GM12878 (cell line): ENCODE results near the gene CNRIP1. TPM values are rescaled to one million over a fixed set of nuclear protein-coding genes. Genes with fewer than 3 reads are reported as not detected.

Source experiments
- ATAC-seq: fragments of 200-7000 bp; cut with Tn5 transposase; 3 replicates; pipeline ENCODE4 v1.9.1; 2020; ENCODE audit warnings: mild to moderate bottlenecking, moderate library complexity
- BruUV-seq: library from RNA; stranded (reverse); fragments of 400-500 nt; replicated peaks from 2 replicates; lab custom pipeline; 2021; lab: Mats Ljungman, UMichigan
- CTCF ChIA-PET: fragments of 300-600 bp; sonication (Branson Sonifier 250); formaldehyde crosslinking; extraction: SDS; loops from one replicate; lab custom pipeline; 2021; ENCODE audit warnings: inconsistent platforms; lab: Yijun Ruan, JAX
- POLR2A ChIA-PET: fragments of 350-600 bp; formaldehyde crosslinking; extraction: SDS; loops from one replicate; lab custom pipeline; 2021; ENCODE audit warnings: inconsistent platforms; lab: Charles Lee
- RAD21 ChIA-PET: fragments of 300-600 bp; sonication (Branson Sonifier 250); formaldehyde crosslinking; loops from one replicate; lab custom pipeline; 2023; ENCODE audit warnings: antibody characterized with exemption; ENCODE audit not compliant: unreplicated experiment; lab: Charles Lee
- SMC1A ChIA-PET: fragments of 300-600 bp; sonication (Branson Sonifier 250); formaldehyde crosslinking; loops from one replicate; lab custom pipeline; 2023; ENCODE audit not compliant: unreplicated experiment, uncharacterized antibody; lab: Charles Lee
- DNase-seq: peaks from one replicate; pipeline ENCODE4 v3.0.0-alpha.2; 2011; ENCODE audit warnings: low read depth, low spot score
- FAIRE-seq: peaks from 3 replicates; lab custom pipeline; 2011; peaks lifted over from hg19 to GRCh38; lab: Jason Lieb, UNC
- H2AFZ ChIP-seq: 2 replicates; pipeline ENCODE4 v1.6.0; 2011; ENCODE audit warnings: low read depth, low read length, control low read depth; ENCODE audit not compliant: control insufficient read depth
- H3K27ac ChIP-seq: 2 replicates; pipeline ENCODE4 v1.5.1; 2011; ENCODE audit warnings: control low read depth; ENCODE audit not compliant: control insufficient read depth, insufficient read depth
- H3K27me3 ChIP-seq, 2 experiments: replicated peaks in 1 of 2; 2 replicates each; pipeline versions ENCODE4 v1.6.0 to v1.6.1; 2011; ENCODE audit warnings: low read length in 1 of 2; ENCODE audit not compliant: control insufficient read depth in 2 of 2, insufficient read depth in 2 of 2
- H3K36me3 ChIP-seq, 2 experiments: 2 replicates each; pipeline ENCODE4 v1.5.1; 2011; ENCODE audit warnings: low read length in 1 of 2; ENCODE audit not compliant: control insufficient read depth in 2 of 2, insufficient read depth in 2 of 2
- H3K4me1 ChIP-seq: 2 replicates; pipeline ENCODE4 v1.6.1; 2011; ENCODE audit warnings: mild to moderate bottlenecking, low read length, moderate library complexity, mixed read lengths; ENCODE audit not compliant: control insufficient read depth, insufficient read depth
- H3K4me2 ChIP-seq: 2 replicates; pipeline ENCODE4 v1.6.0; 2011; ENCODE audit warnings: control low read depth; ENCODE audit not compliant: control insufficient read depth, insufficient read depth
- H3K4me3 ChIP-seq: fragments of 200-600 bp; sonication (generic); 2 replicates; pipeline ENCODE4 v1.5.1; 2016
- H3K79me2 ChIP-seq: 2 replicates; pipeline ENCODE4 v1.6.0; 2011; ENCODE audit warnings: low read length; ENCODE audit not compliant: control insufficient read depth, insufficient read depth
- H3K9ac ChIP-seq: 2 replicates; pipeline ENCODE4 v1.8.0; 2011; ENCODE audit warnings: low read length, control low read depth, mixed read lengths; ENCODE audit not compliant: control insufficient read depth, insufficient read depth
- H3K9me3 ChIP-seq: replicated peaks from 3 replicates; pipeline ENCODE4 v1.5.1; 2011; ENCODE audit warnings: mild to moderate bottlenecking, low read length; ENCODE audit not compliant: control insufficient read depth, insufficient read depth
- H4K20me1 ChIP-seq: 2 replicates; pipeline ENCODE4 v1.6.0; 2011; ENCODE audit not compliant: control insufficient read depth, insufficient read depth
- BRCA1 ChIP-seq: IDR thresholded peaks from 2 replicates; pipeline ENCODE4 v1.6.1; 2011; ENCODE audit warnings: low read depth, low read length, improper control_type of control experiment
- FOXK2 ChIP-seq: fragments of 450-650 bp; IDR thresholded peaks from 2 replicates; pipeline ENCODE4 v1.6.1; 2017; ENCODE audit warnings: mild to moderate bottlenecking, moderate library complexity
- IKZF1 ChIP-seq: fragments of 450-650 bp; conservative IDR thresholded peaks from 2 replicates; pipeline ENCODE4 v1.6.1; 2017; ENCODE audit warnings: antibody characterized with exemption, mild to moderate bottlenecking
- JUNB ChIP-seq: IDR thresholded peaks from 2 replicates; pipeline ENCODE4 v1.6.1; 2016; ENCODE audit warnings: antibody characterized with exemption, mild to moderate bottlenecking
- KAT2A ChIP-seq: conservative IDR thresholded peaks from 2 replicates; pipeline ENCODE4 v1.6.1; 2011; ENCODE audit warnings: low read depth, low read length; ENCODE audit not compliant: control insufficient read depth
- KLF5 ChIP-seq: fragments of 450-650 bp; IDR thresholded peaks from 2 replicates; pipeline ENCODE4 v1.6.1; 2014; ENCODE audit warnings: mild to moderate bottlenecking; ENCODE audit not compliant: partially characterized antibody
- MYC ChIP-seq: IDR thresholded peaks from 2 replicates; pipeline ENCODE4 v1.6.1; 2011; ENCODE audit warnings: mild to moderate bottlenecking, low read length, moderate library complexity, inconsistent platforms; ENCODE audit not compliant: insufficient read depth, insufficient replicate concordance, insufficient read length, severe bottlenecking
- NR2C2 ChIP-seq: IDR thresholded peaks from 2 replicates; pipeline ENCODE4 v1.6.1; 2011; ENCODE audit warnings: borderline replicate concordance, low read depth; ENCODE audit not compliant: control insufficient read depth, insufficient read length
- RB1 ChIP-seq: fragments of 450-650 bp; formaldehyde crosslinking; IDR thresholded peaks from 2 replicates; pipeline ENCODE4 v1.6.1; 2017; ENCODE audit warnings: mild to moderate bottlenecking, borderline replicate concordance
- TCF3 ChIP-seq: IDR thresholded peaks from 2 replicates; pipeline ENCODE4 v1.6.1; 2012; ENCODE audit warnings: low read depth, mild to moderate bottlenecking, low read length, borderline replicate concordance; ENCODE audit not compliant: insufficient read depth
- ZSCAN29 ChIP-seq: fragments of 450-650 bp; IDR thresholded peaks from 2 replicates; pipeline ENCODE4 v1.6.1; 2017; ENCODE audit warnings: mild to moderate bottlenecking, moderate library complexity
- ZZZ3 ChIP-seq: IDR thresholded peaks from 2 replicates; pipeline ENCODE4 v1.6.1; 2011; ENCODE audit warnings: low read depth; ENCODE audit not compliant: control insufficient read depth, insufficient read length
- in situ Hi-C: fragments of 300-500 bp; cut with MboI; formaldehyde crosslinking; loops from 9 replicates; pipeline ENCODE4 v1.14.3; 2018; ENCODE audit warnings: mixed read lengths
- intact Hi-C: fragments of 100-400 bp; cut with micrococcal nuclease; formaldehyde crosslinking; loops from one replicate; pipeline ENCODE4 v1.14.2; 2022; ENCODE audit not compliant: unreplicated experiment
- polyA plus RNA-seq, 11 experiments: library from polyadenylated mRNA; depleted of rRNA in 4 of 11; unstranded in 6 of 11; stranded (reverse) in 5 of 11; fragments of >200 nt; fragmentation: Nextera tagmentation in 4 of 11; fragmentation: Illumina TruSeq in 1 of 11; extraction: Ambion mirVana in 4 of 11; extraction: Trizol in 1 of 11; gene quantifications; 1 replicate in 1 of 11; 2 replicates in 10 of 11; pipeline versions ENCODE4 v1.2.1 to v1.2.3, GENCODE V29; 2011 to 2016; ENCODE audit warnings: inconsistent platforms in 2 of 11, missing spikeins in 2 of 11, low read depth in 1 of 11
- total RNA-seq, 4 experiments: library from RNA; depleted of rRNA in 3 of 4; stranded (reverse); fragments of >200 nt in 3 of 4; fragmentation: Illumina TruSeq in 1 of 4; extraction: Trizol in 1 of 4; gene quantifications; 2 replicates each; pipeline versions ENCODE4 v1.2.1 to v1.2.3, GENCODE V29; 2013 to 2021
- TF ChIP-seq, protein P1 (sequence below): IDR thresholded peaks from 2 replicates; pipeline ENCODE4 v1.6.1; 2012; ENCODE audit warnings: low read depth, low read length, improper control_type of control experiment
- TF ChIP-seq, protein P2 (sequence below): fragments of 450-650 bp; IDR thresholded peaks from 2 replicates; pipeline ENCODE4 v1.6.1; 2017; ENCODE audit warnings: low read depth, mild to moderate bottlenecking, moderate library complexity
- TF ChIP-seq, protein P3 (sequence below): fragments of 450-650 bp; formaldehyde crosslinking; IDR thresholded peaks from 2 replicates; pipeline ENCODE4 v1.4.0; 2020; ENCODE audit warnings: mild to moderate bottlenecking, moderate library complexity
- TF ChIP-seq, protein P4 (sequence below): fragments of 450-650 bp; IDR thresholded peaks from 2 replicates; pipeline ENCODE4 v1.6.1; 2017; ENCODE audit warnings: mild to moderate bottlenecking, low read depth, inconsistent platforms; ENCODE audit not compliant: poor library complexity, severe bottlenecking

Gene CNRIP1
- total and polyA plus RNA-seq, 10 of the 15 experiments (the other 5 are each of a cell fraction or from before 2014, with no cell fraction given): not detected

DNA sequence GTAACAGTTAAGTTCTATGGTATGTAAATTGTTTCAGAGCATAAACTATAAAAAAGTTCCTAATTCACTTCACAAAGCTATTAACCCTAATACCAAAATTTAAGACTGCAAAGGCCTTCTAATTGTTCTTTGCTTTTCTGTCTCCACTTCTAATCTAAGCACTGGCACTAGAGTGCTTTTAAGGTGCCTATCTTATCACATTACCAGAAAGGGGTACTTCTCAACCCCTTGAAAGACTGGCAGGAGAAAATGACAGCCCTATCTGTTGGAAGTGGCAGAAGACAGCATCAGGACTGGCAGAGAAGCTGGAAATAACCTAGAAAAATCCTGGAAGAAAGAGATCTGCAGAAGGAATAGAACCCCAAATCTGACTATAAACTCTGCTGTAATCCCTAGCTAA, 10.3 kb downstream of the CNRIP1 start:
- H3K27me3 ChIP-seq: no peaks in the 10 kb centered on the region
- CTCF ChIA-PET: interaction anchor here (0.7 kb wide), 1 partner anchor 158 kb away, joined by 3 read pairs; the partner anchor contains the start of genes APLF and FBXO48
- in situ Hi-C loops: no loop called here
- SMC1A ChIA-PET: interaction anchor here (1.2 kb wide), 1 partner anchor 131 kb away, joined by 3 read pairs; no protein-coding TSS in a partner anchor
- BruUV-seq: no TSS peak
- intact Hi-C loops: no loop called here
- H3K4me2 ChIP-seq: no peak overlapping the region
- RAD21 ChIA-PET: no interaction called here
- no peaks in the 10 kb centered on the region for H3K79me2 ChIP-seq
- H3K9me3 ChIP-seq: no peaks in the 10 kb centered on the region
- no peaks in the 10 kb centered on the region for H3K4me1 ChIP-seq
- no peak overlapping the region for H2AFZ ChIP-seq
- no peak for ATAC-seq
- POLR2A ChIA-PET: no interaction called here
- no peak for DNase-seq
- TF ChIP-seq, protein P1, sequence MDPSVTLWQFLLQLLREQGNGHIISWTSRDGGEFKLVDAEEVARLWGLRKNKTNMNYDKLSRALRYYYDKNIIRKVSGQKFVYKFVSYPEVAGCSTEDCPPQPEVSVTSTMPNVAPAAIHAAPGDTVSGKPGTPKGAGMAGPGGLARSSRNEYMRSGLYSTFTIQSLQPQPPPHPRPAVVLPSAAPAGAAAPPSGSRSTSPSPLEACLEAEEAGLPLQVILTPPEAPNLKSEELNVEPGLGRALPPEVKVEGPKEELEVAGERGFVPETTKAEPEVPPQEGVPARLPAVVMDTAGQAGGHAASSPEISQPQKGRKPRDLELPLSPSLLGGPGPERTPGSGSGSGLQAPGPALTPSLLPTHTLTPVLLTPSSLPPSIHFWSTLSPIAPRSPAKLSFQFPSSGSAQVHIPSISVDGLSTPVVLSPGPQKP: no peak
- TF ChIP-seq RB1: no peak
- TF ChIP-seq, protein P2, sequence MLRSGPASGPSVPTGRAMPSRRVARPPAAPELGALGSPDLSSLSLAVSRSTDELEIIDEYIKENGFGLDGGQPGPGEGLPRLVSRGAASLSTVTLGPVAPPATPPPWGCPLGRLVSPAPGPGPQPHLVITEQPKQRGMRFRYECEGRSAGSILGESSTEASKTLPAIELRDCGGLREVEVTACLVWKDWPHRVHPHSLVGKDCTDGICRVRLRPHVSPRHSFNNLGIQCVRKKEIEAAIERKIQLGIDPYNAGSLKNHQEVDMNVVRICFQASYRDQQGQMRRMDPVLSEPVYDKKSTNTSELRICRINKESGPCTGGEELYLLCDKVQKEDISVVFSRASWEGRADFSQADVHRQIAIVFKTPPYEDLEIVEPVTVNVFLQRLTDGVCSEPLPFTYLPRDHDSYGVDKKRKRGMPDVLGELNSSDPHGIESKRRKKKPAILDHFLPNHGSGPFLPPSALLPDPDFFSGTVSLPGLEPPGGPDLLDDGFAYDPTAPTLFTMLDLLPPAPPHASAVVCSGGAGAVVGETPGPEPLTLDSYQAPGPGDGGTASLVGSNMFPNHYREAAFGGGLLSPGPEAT: no peak
- TF ChIP-seq NR2C2: no peak
- no peak for TF ChIP-seq ZZZ3
- no peak for TF ChIP-seq ZSCAN29
- no peak for TF ChIP-seq FOXK2
- no peak for TF ChIP-seq KAT2A
- TF ChIP-seq KLF5: no peak
- no peak for TF ChIP-seq TCF3
- no peak for TF ChIP-seq MYC
- TF ChIP-seq, protein P3, sequence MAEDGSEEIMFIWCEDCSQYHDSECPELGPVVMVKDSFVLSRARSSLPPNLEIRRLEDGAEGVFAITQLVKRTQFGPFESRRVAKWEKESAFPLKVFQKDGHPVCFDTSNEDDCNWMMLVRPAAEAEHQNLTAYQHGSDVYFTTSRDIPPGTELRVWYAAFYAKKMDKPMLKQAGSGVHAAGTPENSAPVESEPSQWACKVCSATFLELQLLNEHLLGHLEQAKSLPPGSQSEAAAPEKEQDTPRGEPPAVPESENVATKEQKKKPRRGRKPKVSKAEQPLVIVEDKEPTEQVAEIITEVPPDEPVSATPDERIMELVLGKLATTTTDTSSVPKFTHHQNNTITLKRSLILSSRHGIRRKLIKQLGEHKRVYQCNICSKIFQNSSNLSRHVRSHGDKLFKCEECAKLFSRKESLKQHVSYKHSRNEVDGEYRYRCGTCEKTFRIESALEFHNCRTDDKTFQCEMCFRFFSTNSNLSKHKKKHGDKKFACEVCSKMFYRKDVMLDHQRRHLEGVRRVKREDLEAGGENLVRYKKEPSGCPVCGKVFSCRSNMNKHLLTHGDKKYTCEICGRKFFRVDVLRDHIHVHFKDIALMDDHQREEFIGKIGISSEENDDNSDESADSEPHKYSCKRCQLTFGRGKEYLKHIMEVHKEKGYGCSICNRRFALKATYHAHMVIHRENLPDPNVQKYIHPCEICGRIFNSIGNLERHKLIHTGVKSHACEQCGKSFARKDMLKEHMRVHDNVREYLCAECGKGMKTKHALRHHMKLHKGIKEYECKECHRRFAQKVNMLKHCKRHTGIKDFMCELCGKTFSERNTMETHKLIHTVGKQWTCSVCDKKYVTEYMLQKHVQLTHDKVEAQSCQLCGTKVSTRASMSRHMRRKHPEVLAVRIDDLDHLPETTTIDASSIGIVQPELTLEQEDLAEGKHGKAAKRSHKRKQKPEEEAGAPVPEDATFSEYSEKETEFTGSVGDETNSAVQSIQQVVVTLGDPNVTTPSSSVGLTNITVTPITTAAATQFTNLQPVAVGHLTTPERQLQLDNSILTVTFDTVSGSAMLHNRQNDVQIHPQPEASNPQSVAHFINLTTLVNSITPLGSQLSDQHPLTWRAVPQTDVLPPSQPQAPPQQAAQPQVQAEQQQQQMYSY (CRISPR knock-in tag): no peak
- TF ChIP-seq BRCA1: no peak
- TF ChIP-seq, protein P4, sequence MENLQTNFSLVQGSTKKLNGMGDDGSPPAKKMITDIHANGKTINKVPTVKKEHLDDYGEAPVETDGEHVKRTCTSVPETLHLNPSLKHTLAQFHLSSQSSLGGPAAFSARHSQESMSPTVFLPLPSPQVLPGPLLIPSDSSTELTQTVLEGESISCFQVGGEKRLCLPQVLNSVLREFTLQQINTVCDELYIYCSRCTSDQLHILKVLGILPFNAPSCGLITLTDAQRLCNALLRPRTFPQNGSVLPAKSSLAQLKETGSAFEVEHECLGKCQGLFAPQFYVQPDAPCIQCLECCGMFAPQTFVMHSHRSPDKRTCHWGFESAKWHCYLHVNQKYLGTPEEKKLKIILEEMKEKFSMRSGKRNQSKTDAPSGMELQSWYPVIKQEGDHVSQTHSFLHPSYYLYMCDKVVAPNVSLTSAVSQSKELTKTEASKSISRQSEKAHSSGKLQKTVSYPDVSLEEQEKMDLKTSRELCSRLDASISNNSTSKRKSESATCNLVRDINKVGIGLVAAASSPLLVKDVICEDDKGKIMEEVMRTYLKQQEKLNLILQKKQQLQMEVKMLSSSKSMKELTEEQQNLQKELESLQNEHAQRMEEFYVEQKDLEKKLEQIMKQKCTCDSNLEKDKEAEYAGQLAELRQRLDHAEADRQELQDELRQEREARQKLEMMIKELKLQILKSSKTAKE: no peak
- TF ChIP-seq JUNB: no peak
- no peak for TF ChIP-seq IKZF1
- H3K4me3 ChIP-seq: no peak overlapping the region
- no peak overlapping the region for H3K27ac ChIP-seq
- H4K20me1 ChIP-seq: no peaks in the 10 kb centered on the region
- no peak for FAIRE-seq
- no peaks in the 10 kb centered on the region for H3K36me3 ChIP-seq
- H3K9ac ChIP-seq: no peak overlapping the region
